Medulla oblongata (tissue), 1 donor: ENCODE data around the gene ZFP64.
"Not testable (repeated sequence)": the region's sequence is repeated elsewhere in the genome, so short reads cannot be mapped to it uniquely, and the experiment has no call there.

Experiments
- DNase-seq: peaks from one replicate; pipeline ENCODE4 v3.0.0-alpha.2; 2015; ENCODE audit errors: extremely low spot score

The ZFP64 gene

DNA sequence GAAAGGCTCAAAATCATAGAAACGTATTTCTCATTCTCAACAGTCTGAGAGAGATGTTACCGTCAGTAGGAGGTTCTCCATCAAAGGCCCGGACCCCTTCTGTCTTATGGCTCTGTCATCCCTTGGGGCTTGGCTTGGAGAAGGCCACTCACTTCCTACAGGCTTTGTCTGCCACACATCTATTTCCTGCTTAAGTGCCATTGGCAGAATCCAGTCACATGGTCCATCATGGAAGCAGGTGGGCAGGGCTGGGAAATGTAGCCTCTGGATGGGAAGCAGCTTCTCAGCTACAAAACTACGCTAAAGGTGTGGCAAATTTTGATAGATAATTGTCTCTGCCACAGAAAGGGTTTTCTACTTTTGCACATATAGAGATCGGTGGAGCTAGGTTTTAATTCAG, 12.6 kb upstream of the ZFP64 start:
- no peak for DNase-seq

DNA sequence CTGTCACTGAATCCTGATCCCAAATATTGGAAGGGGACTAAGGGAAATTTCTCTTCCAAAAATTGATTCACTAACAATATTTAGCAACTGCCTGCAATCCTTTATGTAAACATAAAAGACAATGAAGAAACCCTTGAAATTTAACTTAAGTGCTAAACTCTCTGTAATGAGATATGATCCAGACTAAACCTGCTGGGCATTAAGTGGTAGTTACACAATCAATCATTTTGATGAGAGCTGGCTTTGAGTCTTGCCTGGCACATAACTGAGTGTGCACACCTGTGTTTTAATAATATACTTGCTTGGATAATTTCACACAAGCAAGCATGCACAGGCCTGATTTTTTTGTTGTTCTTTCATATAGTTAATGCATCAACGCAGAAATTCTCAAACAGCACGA, 9.8 kb upstream of the ZFP64 start:
- DNase-seq = no peak

GRCh38 chr20:52200870-52201269, 9.3 kb upstream of the ZFP64 start:
- DNase-seq = no peak

DNA sequence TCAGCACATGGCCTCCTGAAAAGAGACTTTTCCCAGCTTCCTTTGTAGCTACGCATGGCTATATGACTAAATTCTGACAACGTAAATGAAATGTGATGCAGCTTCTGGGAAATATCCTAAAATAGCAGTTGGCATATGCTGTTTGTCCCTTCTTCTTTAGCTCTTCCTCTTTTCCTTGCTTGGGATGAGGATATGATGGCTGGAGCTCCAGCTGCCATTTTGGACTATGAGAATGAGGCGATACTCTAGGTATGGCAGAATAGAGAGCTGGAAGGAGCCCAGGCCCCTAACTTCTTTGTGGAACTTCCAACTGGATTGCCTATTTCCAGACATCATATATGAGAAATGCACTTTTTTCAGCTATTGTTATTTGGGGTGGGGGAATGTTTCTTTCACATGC, 5.3 kb upstream of the ZFP64 start:
- DNase-seq = no peak

GRCh38 chr20:52193886-52194545, 2.4 kb upstream of the ZFP64 start:
- DNase-seq = no peak

DNA sequence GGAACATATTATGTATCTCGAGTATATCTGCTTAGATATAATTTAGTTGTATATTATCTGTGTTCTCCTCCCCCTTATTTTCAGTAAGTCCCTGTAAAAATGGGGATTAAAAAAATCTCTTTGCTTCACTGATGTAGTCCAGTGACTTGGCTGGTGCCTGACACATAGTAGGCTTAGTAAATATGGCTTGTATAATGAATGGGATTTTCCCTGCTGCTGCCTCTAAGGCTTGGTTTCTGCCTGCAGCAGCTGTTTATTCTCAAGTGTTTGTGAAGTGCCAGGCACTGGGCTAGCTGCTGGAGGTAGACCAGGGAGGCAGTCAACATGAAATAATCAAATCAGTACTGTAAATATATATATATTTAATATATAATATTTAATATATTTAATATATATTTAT, 1.6 kb upstream of the ZFP64 start:
- DNase-seq = no peak

DNA sequence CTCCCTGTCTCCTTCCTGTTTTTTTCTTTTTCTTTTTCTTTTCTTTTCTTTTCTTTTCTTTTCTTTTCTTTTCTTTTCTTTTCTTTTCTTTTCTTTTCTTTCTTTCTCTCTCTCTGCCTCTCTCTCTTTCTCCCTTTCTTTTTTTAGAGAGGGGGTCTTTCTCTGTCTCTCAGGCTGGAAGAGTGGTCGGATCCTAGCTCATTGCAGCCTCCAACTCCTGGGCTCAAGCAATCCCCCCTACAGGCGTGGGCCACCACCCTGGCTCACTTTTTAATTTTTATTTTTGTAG, 1.1 kb upstream of the ZFP64 start:
- not testable (repeated sequence) for DNase-seq

DNA sequence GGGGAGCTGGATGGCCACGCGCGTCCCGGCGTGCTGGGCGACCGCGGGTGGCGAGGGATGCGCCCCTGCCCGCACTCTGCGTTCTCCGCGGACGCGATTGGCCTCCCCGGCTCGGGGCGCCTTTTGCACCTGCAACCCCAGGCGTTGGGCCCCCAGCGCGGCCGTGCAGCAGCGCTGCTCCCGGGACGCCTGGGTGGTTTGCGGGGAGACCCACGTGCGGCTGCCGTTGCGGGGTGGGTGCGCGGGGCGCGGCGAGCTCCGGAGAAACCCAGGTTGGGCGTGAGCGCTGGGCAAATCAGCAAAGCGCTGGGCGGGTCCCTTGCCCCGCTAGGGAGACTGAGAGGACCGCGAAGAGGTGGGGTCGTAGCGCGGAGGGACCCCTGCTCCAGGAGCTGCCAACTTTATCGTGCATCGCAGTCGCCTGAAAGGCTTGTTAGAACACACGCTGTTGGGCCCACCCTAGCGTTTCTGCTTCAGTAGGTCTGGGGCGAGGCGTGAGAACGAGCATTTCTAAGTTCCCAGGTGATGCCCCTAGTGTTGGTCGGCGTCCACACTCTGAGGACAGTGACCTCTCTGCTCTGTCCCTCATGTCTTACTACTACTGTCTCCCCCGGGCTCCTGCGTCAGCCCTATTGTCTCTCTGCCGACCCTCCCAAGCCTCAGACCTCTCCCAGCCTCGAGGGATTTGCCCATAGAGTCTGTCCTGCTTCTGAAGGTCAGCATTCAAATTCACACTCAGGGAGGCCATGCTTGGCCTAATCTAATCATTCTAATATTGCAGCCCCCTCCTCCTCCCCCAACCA, 538 bp upstream of the ZFP64 start:
- DNase-seq = peak; percentile 34

- no peak for DNase-seq
Measured at GRCh38 chr20:52190437-52191131, 995 bp downstream of the ZFP64 start.

DNA sequence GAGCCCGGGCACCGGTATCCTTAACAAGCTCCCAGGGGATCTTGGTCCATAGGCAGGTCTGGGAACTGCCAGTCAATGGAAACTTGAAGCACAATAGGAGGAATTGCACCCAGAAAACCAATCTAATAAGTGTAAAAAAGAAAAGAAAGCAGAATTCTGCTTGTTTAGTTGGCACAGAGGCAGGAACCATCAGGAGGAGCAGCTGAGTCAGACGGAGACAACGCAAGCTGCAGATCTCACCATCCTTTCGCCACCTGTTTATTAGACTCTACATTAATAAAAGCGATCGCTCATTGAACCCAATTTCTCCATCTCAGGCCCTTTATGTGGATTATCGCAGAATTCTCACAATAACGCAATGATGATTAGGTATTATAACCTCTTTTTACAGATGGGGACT, 9.8 kb downstream of the ZFP64 start:
- no peak for DNase-seq

GRCh38 chr20:52180180-52180840, 11.3 kb downstream of the ZFP64 start:
- no peak for DNase-seq

- DNase-seq = no peak
Measured at GRCh38 chr20:52179331-52180179, 12.0 kb downstream of the ZFP64 start.

DNA sequence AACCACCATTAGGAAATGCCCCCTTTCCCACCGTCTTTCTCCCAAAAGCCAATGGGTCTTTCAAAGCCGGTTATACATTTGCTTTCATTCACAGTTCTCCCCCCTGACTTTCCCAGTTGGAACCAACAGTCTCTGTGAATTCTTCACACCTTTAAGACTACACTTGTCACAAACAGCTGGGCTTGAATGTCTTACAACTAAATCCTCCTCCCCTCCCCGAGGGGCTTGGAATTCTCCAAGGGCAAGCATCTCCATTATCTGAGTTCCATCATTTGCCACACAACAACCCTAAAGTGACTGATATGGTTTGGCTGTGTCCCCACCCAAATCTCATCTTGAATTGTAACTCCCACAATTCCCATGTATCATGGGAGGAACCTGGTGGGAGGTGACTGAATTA, 12.9 kb downstream of the ZFP64 start:
- no peak for DNase-seq

DNA sequence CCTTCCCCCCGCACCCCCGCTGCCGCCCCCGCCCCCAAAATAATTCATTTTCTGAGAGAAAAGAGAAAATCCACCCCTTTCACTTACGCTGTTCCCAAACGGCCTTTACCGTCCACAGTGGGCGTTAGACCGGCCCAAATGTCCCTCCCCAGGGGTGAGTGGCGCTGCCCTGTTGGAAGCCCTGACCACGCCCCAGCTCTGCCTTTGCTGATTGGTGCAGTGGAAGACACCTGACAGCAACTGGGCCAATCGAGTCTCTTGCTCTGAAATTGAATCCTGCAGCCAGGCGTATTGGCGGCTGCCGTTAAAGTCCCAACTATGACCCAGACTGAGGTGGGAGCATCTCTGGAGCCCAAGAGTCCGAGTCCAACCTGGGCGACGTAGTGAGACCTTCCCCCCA, 15.7 kb downstream of the ZFP64 start:
- no peak for DNase-seq

GRCh38 chr20:52172392-52173047, 19.1 kb downstream of the ZFP64 start:
- no peak for DNase-seq

- no peak for DNase-seq
Measured at GRCh38 chr20:52171025-52171424, 20.6 kb downstream of the ZFP64 start.

- DNase-seq = no peak
Measured at GRCh38 chr20:52168116-52168515, 23.5 kb downstream of the ZFP64 start.

GRCh38 chr20:52167232-52167840, 24.2 kb downstream of the ZFP64 start:
- DNase-seq = no peak

DNA sequence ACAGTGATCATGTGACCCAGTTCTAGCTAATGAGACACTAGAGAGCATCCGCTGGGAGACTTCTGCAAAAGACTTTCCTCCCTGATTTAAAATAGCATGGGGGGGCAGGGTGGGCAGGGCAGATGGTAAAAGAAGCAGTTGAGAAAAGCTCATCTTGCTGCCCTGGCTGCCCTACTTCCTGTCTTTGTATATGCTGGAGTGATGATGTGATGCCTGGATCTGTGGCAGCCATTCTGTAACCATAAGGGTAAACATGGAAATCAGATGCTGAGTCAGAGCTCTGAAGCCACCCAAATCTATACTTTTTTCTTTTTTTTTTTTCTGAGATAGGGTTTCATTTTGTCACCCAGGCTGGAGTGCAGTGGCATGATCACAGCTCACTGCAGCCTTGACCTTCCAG, 25.4 kb downstream of the ZFP64 start:
- DNase-seq = no peak

DNA sequence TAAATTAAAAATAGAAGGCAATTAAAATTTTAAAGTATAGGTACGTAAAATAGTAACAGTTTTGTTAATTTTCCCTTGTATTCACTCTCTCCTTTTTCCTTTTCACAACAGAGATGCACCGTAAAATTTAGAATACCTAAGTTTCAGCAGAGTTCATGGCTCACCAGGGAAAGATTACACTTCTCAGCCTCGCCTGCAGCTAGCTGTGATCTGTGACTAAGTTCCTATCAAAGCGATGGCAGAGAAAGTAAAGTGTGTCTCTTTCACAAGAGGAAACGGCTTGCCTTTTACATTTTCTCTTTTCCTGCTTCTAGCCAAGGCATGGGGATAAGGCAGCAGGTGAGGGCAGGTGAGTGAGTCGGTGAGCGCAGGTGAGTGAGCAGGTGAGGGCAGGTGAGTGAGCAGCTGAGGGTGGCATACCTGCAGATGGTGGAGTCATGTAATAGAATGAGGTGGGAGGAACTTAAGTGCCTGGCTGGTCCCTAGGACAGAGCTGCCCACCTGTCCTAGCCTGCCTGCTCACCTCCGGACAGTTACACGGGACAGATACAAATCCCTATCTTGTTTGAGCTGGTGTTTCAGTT, 30.9 kb downstream of the ZFP64 start:
- DNase-seq = no peak
